DOHH2 (cell line): Measurements from ENCODE around the gene BSND.

Source experiments
- H3F3A ChIP-seq: fragments of 200-600 bp; sonication (generic), shearing (Covaris generic); 2 replicates; pipeline ENCODE4 v1.6.0; 2016; ENCODE audit warnings: antibody characterized with exemption, mild to moderate bottlenecking; ENCODE audit not compliant: control insufficient read depth, insufficient read depth
- H3K27ac ChIP-seq: fragments of 200-600 bp; sonication (generic); 2 replicates; pipeline ENCODE4 v1.5.1; 2014; ENCODE audit warnings: low read depth, mild to moderate bottlenecking, low read length, moderate library complexity
- H3K27me3 ChIP-seq: fragments of 200-600 bp; sonication (generic); 2 replicates; pipeline ENCODE4 v1.6.1; 2014; ENCODE audit warnings: mild to moderate bottlenecking, low read length, mixed read lengths; ENCODE audit not compliant: control insufficient read depth
- H3K36me3 ChIP-seq: fragments of 200-600 bp; sonication (generic); 2 replicates; pipeline ENCODE4 v1.6.1; 2014; ENCODE audit warnings: mild to moderate bottlenecking, low read length, moderate library complexity, mixed read lengths; ENCODE audit not compliant: control insufficient read depth
- H3K4me1 ChIP-seq: fragments of 200-600 bp; sonication (generic); 2 replicates; pipeline ENCODE4 v1.6.1; 2014; ENCODE audit warnings: mild to moderate bottlenecking, low read length, mixed read lengths; ENCODE audit not compliant: control insufficient read depth
- H3K4me2 ChIP-seq: fragments of 200-600 bp; sonication (generic); 2 replicates; pipeline ENCODE4 v1.6.0; 2014; ENCODE audit warnings: mild to moderate bottlenecking, low read length, moderate library complexity
- H3K4me3 ChIP-seq: fragments of 200-600 bp; sonication (generic); 2 replicates; pipeline ENCODE4 v1.5.1; 2014; ENCODE audit warnings: mild to moderate bottlenecking, low read length, mixed read lengths
- H3K79me2 ChIP-seq: fragments of 200-600 bp; sonication (generic); 2 replicates; pipeline ENCODE4 v1.6.1; 2014; ENCODE audit warnings: mild to moderate bottlenecking, low read length, mixed read lengths; ENCODE audit not compliant: control insufficient read depth
- H3K9me2 ChIP-seq: fragments of 200-600 bp; sonication (generic); replicated peaks from 2 replicates; pipeline ENCODE4 v1.6.1; 2014; ENCODE audit warnings: mild to moderate bottlenecking, low read length, mixed read lengths; ENCODE audit not compliant: control insufficient read depth
- H3K9me3 ChIP-seq: fragments of 200-600 bp; sonication (generic); 2 replicates; pipeline ENCODE4 v1.6.1; 2014; ENCODE audit warnings: antibody characterized with exemption, low read length, mixed read lengths; ENCODE audit not compliant: control insufficient read depth, insufficient read depth
- H4K20me1 ChIP-seq: fragments of 200-600 bp; sonication (generic); 2 replicates; pipeline ENCODE4 v1.6.0; 2014; ENCODE audit warnings: low read depth, mild to moderate bottlenecking, antibody characterized with exemption, low read length, moderate library complexity; ENCODE audit not compliant: control insufficient read depth, insufficient read depth
- EZH2phosphoT487 ChIP-seq: fragments of 200-600 bp; sonication (generic); IDR thresholded peaks from 2 replicates; pipeline ENCODE4 v1.6.1; 2017; ENCODE audit warnings: borderline replicate concordance, mild to moderate bottlenecking, antibody characterized with exemption, low read length, moderate library complexity, mixed read lengths
- TF ChIP-seq, protein P1 (sequence below): fragments of 200-600 bp; sonication (generic); IDR thresholded peaks from one replicate; pipeline ENCODE4 v1.5.1; 2014; ENCODE audit warnings: antibody characterized with exemption, mild to moderate bottlenecking, low read depth, low read length; ENCODE audit not compliant: poor library complexity, severe bottlenecking

BSND gene

DNA sequence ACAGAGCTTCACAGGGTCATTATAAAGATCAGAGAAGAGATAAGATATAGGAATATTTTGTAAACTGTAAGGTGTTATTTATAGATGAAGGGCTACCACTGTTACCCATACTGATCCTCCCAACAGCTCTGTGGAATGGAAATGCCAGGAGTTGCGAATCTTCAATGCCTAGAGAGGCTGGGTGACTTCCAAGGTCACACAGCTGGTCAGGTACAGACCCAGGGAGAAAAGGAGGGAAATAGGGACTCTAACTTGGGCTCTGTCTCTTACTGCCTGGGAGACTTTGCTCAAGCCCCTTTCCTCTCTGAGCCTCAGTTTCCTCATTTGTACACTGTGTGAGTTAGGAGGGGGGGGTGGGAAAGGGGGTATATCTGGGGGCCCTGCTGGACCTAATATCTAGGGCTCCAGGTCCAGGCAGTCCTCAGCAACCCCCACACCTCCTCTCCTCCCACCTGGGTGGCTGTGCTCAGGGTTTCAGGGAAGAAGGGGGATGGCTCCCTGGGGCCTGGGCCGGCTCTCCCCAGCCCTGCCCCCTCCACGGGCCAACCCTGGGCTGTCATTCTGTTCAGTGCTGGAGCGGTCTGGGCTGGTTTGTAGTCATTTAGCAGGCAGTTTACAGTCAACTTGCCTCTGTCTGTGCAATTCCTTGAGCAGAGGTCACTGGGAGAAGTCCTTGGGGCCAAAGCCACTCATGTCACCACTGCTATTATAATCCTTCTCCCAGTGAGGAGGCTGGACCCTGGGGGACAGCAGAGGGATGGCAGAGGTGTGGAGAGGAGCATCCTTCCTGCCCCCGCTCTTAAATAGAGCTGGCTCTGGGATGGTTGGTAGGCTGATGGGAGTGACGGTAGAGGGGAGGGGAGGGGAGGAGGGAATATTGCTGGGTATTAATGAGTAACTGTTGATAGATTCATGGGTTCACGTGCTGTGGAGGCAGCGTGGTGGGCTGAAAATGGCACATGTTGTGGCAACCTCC is 1.7 kb downstream of the BSND start:
- Histone ChIP-seq H3K27ac (no peak overlapping the region), H3K27me3 (peaks cover 11% of the 10 kb centered on the region), H3K9me2 (no peaks in the 10 kb centered on the region), H3K9me3 (no peaks in the 10 kb centered on the region), H3K4me3 (no peak overlapping the region), H3K4me2 (no peak overlapping the region), H3K36me3 (no peaks in the 10 kb centered on the region), H3K4me1 (no peaks in the 10 kb centered on the region), H4K20me1 (no peaks in the 10 kb centered on the region), H3F3A (no peaks in the 10 kb centered on the region), H3K79me2 (no peaks in the 10 kb centered on the region)
- no peak for TF ChIP-seq EZH2phosphoT487
- TF ChIP-seq, protein P1, sequence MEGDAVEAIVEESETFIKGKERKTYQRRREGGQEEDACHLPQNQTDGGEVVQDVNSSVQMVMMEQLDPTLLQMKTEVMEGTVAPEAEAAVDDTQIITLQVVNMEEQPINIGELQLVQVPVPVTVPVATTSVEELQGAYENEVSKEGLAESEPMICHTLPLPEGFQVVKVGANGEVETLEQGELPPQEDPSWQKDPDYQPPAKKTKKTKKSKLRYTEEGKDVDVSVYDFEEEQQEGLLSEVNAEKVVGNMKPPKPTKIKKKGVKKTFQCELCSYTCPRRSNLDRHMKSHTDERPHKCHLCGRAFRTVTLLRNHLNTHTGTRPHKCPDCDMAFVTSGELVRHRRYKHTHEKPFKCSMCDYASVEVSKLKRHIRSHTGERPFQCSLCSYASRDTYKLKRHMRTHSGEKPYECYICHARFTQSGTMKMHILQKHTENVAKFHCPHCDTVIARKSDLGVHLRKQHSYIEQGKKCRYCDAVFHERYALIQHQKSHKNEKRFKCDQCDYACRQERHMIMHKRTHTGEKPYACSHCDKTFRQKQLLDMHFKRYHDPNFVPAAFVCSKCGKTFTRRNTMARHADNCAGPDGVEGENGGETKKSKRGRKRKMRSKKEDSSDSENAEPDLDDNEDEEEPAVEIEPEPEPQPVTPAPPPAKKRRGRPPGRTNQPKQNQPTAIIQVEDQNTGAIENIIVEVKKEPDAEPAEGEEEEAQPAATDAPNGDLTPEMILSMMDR: no peak

DNA sequence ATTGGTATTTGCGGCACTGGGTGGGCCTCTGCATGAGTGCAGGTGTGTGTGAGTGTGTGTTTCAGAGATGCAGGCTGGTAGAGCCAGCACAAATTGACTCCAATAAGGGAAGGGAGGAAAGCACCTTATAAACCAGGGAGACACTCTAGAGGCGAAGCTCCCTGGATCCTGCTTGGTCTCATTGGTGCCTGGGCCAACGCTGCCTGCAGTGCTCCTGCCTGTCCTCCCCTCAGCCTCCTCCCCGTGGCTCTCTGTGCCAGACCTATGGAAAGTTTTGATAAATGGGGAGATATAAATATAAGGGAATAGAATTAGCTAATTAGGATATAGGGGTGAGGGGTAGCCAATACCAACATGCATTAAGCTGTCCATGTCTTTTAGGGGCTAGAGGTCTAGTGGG is 2.6 kb downstream of the BSND start:
- H3K4me1 ChIP-seq: no peaks in the 10 kb centered on the region
- no peak overlapping the region for H3K4me3 ChIP-seq
- H4K20me1 ChIP-seq: no peaks in the 10 kb centered on the region
- no peak overlapping the region for H3K27ac ChIP-seq
- H3K9me3 ChIP-seq: no peaks in the 10 kb centered on the region
- no peaks in the 10 kb centered on the region for H3K9me2 ChIP-seq
- no peaks in the 10 kb centered on the region for H3K36me3 ChIP-seq
- H3K79me2 ChIP-seq: no peaks in the 10 kb centered on the region
- H3K4me2 ChIP-seq: no peak overlapping the region
- H3K27me3 ChIP-seq: peaks cover 10% of the 10 kb centered on the region
- TF ChIP-seq EZH2phosphoT487: no peak
- TF ChIP-seq, protein P1: no peak
- no peaks in the 10 kb centered on the region for H3F3A ChIP-seq

DNA sequence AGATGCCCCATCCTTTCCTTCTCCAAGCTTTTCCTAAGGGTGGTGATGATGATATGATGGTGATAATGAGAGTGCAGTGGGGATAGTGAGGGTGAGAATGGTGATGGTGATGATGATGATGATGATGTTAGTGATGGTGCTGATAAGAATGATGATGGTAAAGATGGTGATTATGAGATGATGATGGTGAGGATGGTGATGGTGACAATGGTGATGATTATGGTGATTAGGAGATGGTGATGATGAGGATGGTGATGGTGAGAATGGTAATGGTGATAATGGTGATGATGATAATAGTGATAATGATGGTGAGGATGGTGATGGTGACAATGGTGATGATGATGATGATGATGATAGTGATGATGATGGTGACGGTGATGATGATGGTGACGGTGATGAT is 4.0 kb downstream of the BSND start:
- Histone ChIP-seq H3K4me1 (no peaks in the 10 kb centered on the region), H3K27me3 (peaks cover 4% of the 10 kb centered on the region), H3K79me2 (no peaks in the 10 kb centered on the region), H3K27ac (no peak overlapping the region), H3K9me3 (no peaks in the 10 kb centered on the region), H3F3A (no peaks in the 10 kb centered on the region), H4K20me1 (no peaks in the 10 kb centered on the region), H3K4me2 (no peak overlapping the region), H3K9me2 (no peaks in the 10 kb centered on the region), H3K36me3 (no peaks in the 10 kb centered on the region), H3K4me3 (no peak overlapping the region)
- TF ChIP-seq, protein P1: no peak
- TF ChIP-seq EZH2phosphoT487: no peak
